Measurements from ENCODE around the gene TDRD9. TPM values are rescaled to one million over a fixed set of nuclear protein-coding genes. Genes with fewer than 3 reads are reported as not detected.

TDRD9 gene
- total and polyA plus RNA-seq, 7 experiments from 2014 or later, result 0.16 to 6.4 (median 0.43) TPM; not detected in 1

- ChIA-PET CTCF (interaction anchor here (0.6 to 0.7 kb wide), 2 partner anchors 35 to 269 kb away, joined by 3 read pairs; no protein-coding TSS in a partner anchor), POLR2A (no interaction called here)
- H3K9me3 Mint-ChIP-seq, result peaks cover 0 to 9% (median 2%) of the 10 kb centered on the region in 11 donors
- H3K4me1 Mint-ChIP-seq, result peaks cover 0 to 3% (median 0%) of the 10 kb centered on the region in 7 donors
- H3K4me1 ChIP-seq (ENCODE audit: control insufficient read depth in 2 of 2, insufficient read depth in 2 of 2, low read length in 2 of 2), result no peaks in the 10 kb centered on the region
- peaks cover 29 to 42% (median 39%) of the 10 kb centered on the region in 5 donors for H3K27me3 Mint-ChIP-seq
- H3K36me3 ChIP-seq (ENCODE audit: control insufficient read depth in 2 of 3, insufficient read depth in 3 of 3, low read length in 3 of 3), result no peaks in the 10 kb centered on the region
- no peak for DNase-seq
- H3K36me3 Mint-ChIP-seq, result no peaks in the 10 kb centered on the region
- H3K4me3 ChIP-seq (ENCODE audit: low read length), result no peak overlapping the region
- H3K27me3 ChIP-seq (ENCODE audit: control insufficient read depth in 2 of 2, insufficient read depth in 2 of 2, low read length in 2 of 2), result no peaks in the 10 kb centered on the region
- H3K9me3 ChIP-seq (ENCODE audit: control insufficient read depth in 2 of 3, low read length in 3 of 3), result no peaks in the 10 kb centered on the region
- no peak for ATAC-seq
- intact Hi-C loops (cut with micrococcal nuclease), result no loop called here
- H3K27ac Mint-ChIP-seq, result no peak overlapping the region
- no peak overlapping the region for H3K27ac ChIP-seq (ENCODE audit: low read depth, low read length)
- no peak overlapping the region for H3K4me3 Mint-ChIP-seq
These were observed 18.7 kb downstream of the TDRD9 start for GRCh38 chr14:103946975-103947374.

GRCh38 chr14:103948442-103948841, 20.2 kb downstream of the TDRD9 start:
- DNase-seq, result no peak
- ChIA-PET CTCF (no interaction called here), POLR2A (no interaction called here)
- H3K4me3 Mint-ChIP-seq, result no peak overlapping the region
- no peaks in the 10 kb centered on the region for H3K9me3 ChIP-seq (ENCODE audit: control insufficient read depth in 2 of 3, low read length in 3 of 3)
- H3K27ac ChIP-seq (ENCODE audit: low read depth, low read length), result no peak overlapping the region
- no peaks in the 10 kb centered on the region for H3K4me1 ChIP-seq (ENCODE audit: control insufficient read depth in 2 of 2, insufficient read depth in 2 of 2, low read length in 2 of 2)
- peaks cover 0 to 9% (median 2%) of the 10 kb centered on the region in 11 donors for H3K9me3 Mint-ChIP-seq
- H3K27ac Mint-ChIP-seq, result no peak overlapping the region
- H3K36me3 ChIP-seq (ENCODE audit: control insufficient read depth in 2 of 3, insufficient read depth in 3 of 3, low read length in 3 of 3), result no peaks in the 10 kb centered on the region
- no peaks in the 10 kb centered on the region for H3K27me3 ChIP-seq (ENCODE audit: control insufficient read depth in 2 of 2, insufficient read depth in 2 of 2, low read length in 2 of 2)
- intact Hi-C loops (cut with micrococcal nuclease), result no loop called here
- H3K4me3 ChIP-seq (ENCODE audit: low read length), result no peak overlapping the region
- ATAC-seq, result no peak
- no peaks in the 10 kb centered on the region for H3K36me3 Mint-ChIP-seq
- H3K4me1 Mint-ChIP-seq, result peaks cover 0 to 3% (median 0%) of the 10 kb centered on the region in 7 donors
- H3K27me3 Mint-ChIP-seq, result peaks cover 23 to 40% (median 35%) of the 10 kb centered on the region in 5 donors

GRCh38 chr14:103949131-103949790, 21.0 kb downstream of the TDRD9 start:
- ATAC-seq (peak; percentile 44), DNase-seq (no peak)
- Mint-ChIP-seq H3K9me3 (peaks cover 0 to 9% (median 2%) of the 10 kb centered on the region in 11 donors), H3K27ac (no peak overlapping the region), H3K4me1 (peaks cover 0 to under 1% (median 0%) of the 10 kb centered on the region in 7 donors), H3K27me3 (peaks cover 26 to 37% (median 34%) of the 10 kb centered on the region in 5 donors), H3K4me3 (no peak overlapping the region), H3K36me3 (no peaks in the 10 kb centered on the region)
- ChIA-PET POLR2A (no interaction called here), CTCF (no interaction called here)
- Histone ChIP-seq H3K4me1 (ENCODE audit: control insufficient read depth in 2 of 2, insufficient read depth in 2 of 2, low read length in 2 of 2) (no peaks in the 10 kb centered on the region), H3K27me3 (ENCODE audit: control insufficient read depth in 2 of 2, insufficient read depth in 2 of 2, low read length in 2 of 2) (no peaks in the 10 kb centered on the region), H3K36me3 (ENCODE audit: control insufficient read depth in 2 of 3, insufficient read depth in 3 of 3, low read length in 3 of 3) (no peaks in the 10 kb centered on the region), H3K4me3 (ENCODE audit: low read length) (no peak overlapping the region), H3K27ac (ENCODE audit: low read depth, low read length) (no peak overlapping the region), H3K9me3 (ENCODE audit: control insufficient read depth in 2 of 3, low read length in 3 of 3) (no peaks in the 10 kb centered on the region)
- intact Hi-C loops (cut with micrococcal nuclease), result no loop called here

GRCh38 chr14:103960457-103961055, 32.3 kb downstream of the TDRD9 start:
- Histone ChIP-seq H3K4me1 (ENCODE audit: control insufficient read depth in 2 of 2, insufficient read depth in 2 of 2, low read length in 2 of 2) (no peaks in the 10 kb centered on the region), H3K27me3 (ENCODE audit: control insufficient read depth in 2 of 2, insufficient read depth in 2 of 2, low read length in 2 of 2) (no peaks in the 10 kb centered on the region), H3K4me3 (ENCODE audit: low read length) (no peak overlapping the region), H3K27ac (ENCODE audit: low read depth, low read length) (no peak overlapping the region), H3K9me3 (ENCODE audit: control insufficient read depth in 2 of 3, low read length in 3 of 3) (no peaks in the 10 kb centered on the region), H3K36me3 (ENCODE audit: control insufficient read depth in 2 of 3, insufficient read depth in 3 of 3, low read length in 3 of 3) (no peaks in the 10 kb centered on the region)
- ATAC-seq (no peak), DNase-seq (no peak)
- CTCF ChIA-PET, result no interaction called here
- peaks cover 0 to 2% (median 0%) of the 10 kb centered on the region in 7 donors for H3K4me1 Mint-ChIP-seq
- no peaks in the 10 kb centered on the region for H3K36me3 Mint-ChIP-seq
- H3K27me3 Mint-ChIP-seq, result peaks cover under 1 to 14% (median 6%) of the 10 kb centered on the region in 5 donors
- no peak overlapping the region for H3K4me3 Mint-ChIP-seq
- no peak overlapping the region for H3K27ac Mint-ChIP-seq
- intact Hi-C loops (cut with micrococcal nuclease), result no loop called here
- H3K9me3 Mint-ChIP-seq, result no peaks in the 10 kb centered on the region
- POLR2A ChIA-PET, result interaction anchor here (0.6 kb wide), 1 partner anchor 54 kb away, joined by 5 read pairs; no protein-coding TSS in a partner anchor

GRCh38 chr14:103961928-103962578, 33.8 kb downstream of the TDRD9 start:
- no peak overlapping the region for H3K4me3 ChIP-seq (ENCODE audit: low read length)
- H3K9me3 ChIP-seq (ENCODE audit: control insufficient read depth in 2 of 3, low read length in 3 of 3), result no peaks in the 10 kb centered on the region
- H3K4me1 ChIP-seq (ENCODE audit: control insufficient read depth in 2 of 2, insufficient read depth in 2 of 2, low read length in 2 of 2), result no peaks in the 10 kb centered on the region
- H3K36me3 ChIP-seq (ENCODE audit: control insufficient read depth in 2 of 3, insufficient read depth in 3 of 3, low read length in 3 of 3), result no peaks in the 10 kb centered on the region
- H3K4me3 Mint-ChIP-seq, result no peak overlapping the region
- no peak overlapping the region for H3K27ac Mint-ChIP-seq
- no peak for DNase-seq
- H3K27ac ChIP-seq (ENCODE audit: low read depth, low read length), result no peak overlapping the region
- no peak for ATAC-seq
- H3K27me3 ChIP-seq (ENCODE audit: control insufficient read depth in 2 of 2, insufficient read depth in 2 of 2, low read length in 2 of 2), result no peaks in the 10 kb centered on the region
- no peaks in the 10 kb centered on the region for H3K9me3 Mint-ChIP-seq
- intact Hi-C loops (cut with micrococcal nuclease), result no loop called here
- ChIA-PET POLR2A (no interaction called here), CTCF (no interaction called here)
- H3K36me3 Mint-ChIP-seq, result no peaks in the 10 kb centered on the region
- peaks cover 4 to 16% (median 8%) of the 10 kb centered on the region in 5 donors for H3K27me3 Mint-ChIP-seq
- H3K4me1 Mint-ChIP-seq, result peaks cover 0 to 2% (median 0%) of the 10 kb centered on the region in 7 donors

- H3K27ac ChIP-seq (ENCODE audit: low read depth, low read length), result no peak overlapping the region
- no peak overlapping the region for H3K4me3 Mint-ChIP-seq
- no peaks in the 10 kb centered on the region for H3K4me1 ChIP-seq (ENCODE audit: control insufficient read depth in 2 of 2, insufficient read depth in 2 of 2, low read length in 2 of 2)
- no peaks in the 10 kb centered on the region for H3K9me3 ChIP-seq (ENCODE audit: control insufficient read depth in 2 of 3, low read length in 3 of 3)
- CTCF ChIA-PET, result no interaction called here
- DNase-seq (no peak), ATAC-seq (no peak)
- intact Hi-C loops (cut with micrococcal nuclease), result no loop called here
- POLR2A ChIA-PET, result no interaction called here
- no peaks in the 10 kb centered on the region for H3K4me1 Mint-ChIP-seq
- no peaks in the 10 kb centered on the region for H3K36me3 ChIP-seq (ENCODE audit: control insufficient read depth in 2 of 3, insufficient read depth in 3 of 3, low read length in 3 of 3)
- H3K4me3 ChIP-seq (ENCODE audit: low read length), result no peak overlapping the region
- H3K27me3 ChIP-seq (ENCODE audit: control insufficient read depth in 2 of 2, insufficient read depth in 2 of 2, low read length in 2 of 2), result no peaks in the 10 kb centered on the region
- H3K27ac Mint-ChIP-seq, result no peak overlapping the region
- peaks cover 0 to 2% (median 0%) of the 10 kb centered on the region in 11 donors for H3K9me3 Mint-ChIP-seq
- H3K36me3 Mint-ChIP-seq, result no peaks in the 10 kb centered on the region
- H3K27me3 Mint-ChIP-seq, result peaks cover 6 to 19% (median 8%) of the 10 kb centered on the region in 5 donors
These were observed 38.4 kb downstream of the TDRD9 start for GRCh38 chr14:103966631-103967030.

Measured in naive thymus-derived CD4-positive, alpha-beta T cell (primary cell).